HepG2 (cell line): Measurements from ENCODE around the gene IFI35. TPM values are rescaled to one million over a fixed set of nuclear protein-coding genes. Genes with fewer than 3 reads are reported as not detected.
A peak's percentile ranks its signal among the peaks of the same experiment; 100 is the strongest.

Source experiments
- ATAC-seq: fragments of 200-7000 bp; cut with Tn5 transposase; 3 replicates; pipeline ENCODE4 v1.9.1; 2020; ENCODE audit warnings: mild to moderate bottlenecking, moderate library complexity
- BruUV-seq: library from RNA; stranded (reverse); fragments of 400-500 nt; replicated peaks from 2 replicates; lab custom pipeline; 2021; lab: Mats Ljungman, UMichigan
- CTCF ChIA-PET: fragments of 300-600 bp; formaldehyde crosslinking; extraction: SDS; loops from one replicate; lab custom pipeline; 2021; ENCODE audit warnings: low total read pairs, inconsistent platforms, low intra/inter-chr PET ratio; lab: Yijun Ruan, JAX
- POLR2A ChIA-PET: fragments of 350-600 bp; sonication (Branson Sonifier 250); formaldehyde crosslinking; loops from one replicate; lab custom pipeline; 2020; ENCODE audit warnings: antibody characterized with exemption, inconsistent platforms; lab: Yijun Ruan, JAX
- DNase-seq: peaks from one replicate; pipeline ENCODE4 v3.0.0-alpha.2; 2015; ENCODE audit warnings: low spot score
- FAIRE-seq: peaks from 3 replicates; lab custom pipeline; 2011; peaks lifted over from hg19 to GRCh38; lab: Jason Lieb, UNC
- H2AFZ ChIP-seq: one replicate; pipeline ENCODE4 v1.6.1; 2011; ENCODE audit warnings: low read length, inconsistent platforms
- H3K27ac ChIP-seq: fragments of 300-600 bp; 3 replicates; pipeline ENCODE4 v1.8.0; 2011; ENCODE audit warnings: mixed run types, mild to moderate bottlenecking, mixed read lengths, low read length, inconsistent platforms; ENCODE audit not compliant: insufficient read depth; ENCODE audit errors: extremely low read length
- H3K27me3 ChIP-seq, 2 experiments: fragments of 200-600 bp in 1 of 2; 2 replicates in 1 of 2; 3 replicates in 1 of 2; pipeline versions ENCODE4 v1.6.0 to v1.8.0; 2011; ENCODE audit warnings: low read length in 2 of 2, mild to moderate bottlenecking in 2 of 2, moderate library complexity in 2 of 2, inconsistent platforms in 1 of 2; ENCODE audit not compliant: insufficient read depth in 2 of 2, control insufficient read depth in 1 of 2
- H3K36me3 ChIP-seq, 2 experiments: fragments of 200-600 bp in 1 of 2; replicated peaks in 1 of 2; 2 replicates in 1 of 2; 3 replicates in 1 of 2; pipeline versions ENCODE4 v1.5.1 to v1.8.0; 2011; ENCODE audit warnings: low read length in 2 of 2, inconsistent platforms in 1 of 2; ENCODE audit not compliant: insufficient read depth in 2 of 2, control insufficient read depth in 1 of 2
- H3K4me1 ChIP-seq: 2 replicates; pipeline ENCODE4 v1.5.1; 2012; ENCODE audit warnings: low read length, inconsistent platforms; ENCODE audit not compliant: insufficient read depth
- H3K4me2 ChIP-seq: 2 replicates; pipeline ENCODE4 v1.6.0; 2011; ENCODE audit warnings: low read depth, low read length, inconsistent platforms
- H3K4me3 ChIP-seq, 3 experiments: fragments of 200-600 bp in 1 of 3; sonication (generic), shearing (Covaris generic) in 1 of 3; replicated peaks in 1 of 3; 2 replicates each; pipeline ENCODE4 v1.5.1; 2011 to 2016; ENCODE audit warnings: low read length in 3 of 3, inconsistent platforms in 2 of 3, low read depth in 2 of 3, mild to moderate bottlenecking in 2 of 3, control low read depth in 1 of 3, mixed read lengths in 1 of 3; ENCODE audit not compliant: insufficient read depth in 1 of 3
- H3K79me2 ChIP-seq: one replicate; pipeline ENCODE4 v1.6.1; 2011; ENCODE audit warnings: low read length, inconsistent platforms; ENCODE audit not compliant: insufficient read depth
- H3K9ac ChIP-seq: 2 replicates; pipeline ENCODE4 v1.6.0; 2011; ENCODE audit warnings: mild to moderate bottlenecking, low read depth, low read length, inconsistent platforms; ENCODE audit not compliant: insufficient read depth
- H3K9me3 ChIP-seq: 2 replicates; pipeline ENCODE4 v1.5.1; 2012; ENCODE audit warnings: mild to moderate bottlenecking, low read length
- H4K20me1 ChIP-seq: 2 replicates; pipeline ENCODE4 v1.6.0; 2011; ENCODE audit warnings: inconsistent platforms, mild to moderate bottlenecking, low read length, moderate library complexity; ENCODE audit not compliant: insufficient read depth
- ISL2 ChIP-seq: sonication (generic); formaldehyde crosslinking; IDR thresholded peaks from 2 replicates; pipeline ENCODE4 v1.5.0; 2020; ENCODE audit warnings: missing genetic modification reagents
- MLX ChIP-seq: IDR thresholded peaks from 2 replicates; pipeline ENCODE4 v1.6.1; 2016
- ZBTB33 ChIP-seq: sonication (generic); formaldehyde crosslinking; IDR thresholded peaks from 2 replicates; pipeline ENCODE4 v1.4.0; 2020; ENCODE audit warnings: missing genetic modification reagents
- ZKSCAN8 ChIP-seq: IDR thresholded peaks from 2 replicates; pipeline ENCODE4 v1.6.1; 2016; ENCODE audit warnings: borderline replicate concordance, missing genetic modification reagents, missing compliant biosample characterization
- ZNF34 ChIP-seq: sonication (generic); formaldehyde crosslinking; IDR thresholded peaks from 2 replicates; pipeline ENCODE4 v1.4.0; 2020; ENCODE audit warnings: mild to moderate bottlenecking, missing genetic modification reagents, borderline replicate concordance
- ZNF616 ChIP-seq: sonication (generic); formaldehyde crosslinking; IDR thresholded peaks from 2 replicates; pipeline ENCODE4 v1.5.0; 2020; ENCODE audit warnings: low read depth, mild to moderate bottlenecking, missing genetic modification reagents
- WGBS: methylation state at CpG from one replicate; pipeline ENCODE4 v1.1.6; 2017; ENCODE audit warnings: low lambda C conversion rate; 5-methylcytosine and 5-hydroxymethylcytosine counted together
- in situ Hi-C: cut with HindIII; loops from 2 replicates; pipeline ENCODE4 v1.10.0; 2017; ENCODE audit warnings: low pct_unique_long_range_greater_than_20kb; ENCODE audit not compliant: extremely low pct_ligation_motif_present
- intact Hi-C: fragments of 100-400 bp; cut with micrococcal nuclease; formaldehyde crosslinking; loops from one replicate; pipeline ENCODE4 v1.10.0; 2022; ENCODE audit not compliant: unreplicated experiment
- polyA plus RNA-seq, 8 experiments: library from polyadenylated mRNA; depleted of rRNA in 3 of 8; stranded (reverse) in 7 of 8; unstranded in 1 of 8; fragments of >200 nt; fragmentation: Illumina TruSeq in 4 of 8; extraction: Trizol in 4 of 8; gene quantifications; 2 replicates each; pipeline versions ENCODE4 v1.2.1 to v1.2.3, GENCODE V29; 2011 to 2016; ENCODE audit warnings: low read depth in 4 of 8, missing spikeins in 1 of 8, mixed read lengths in 1 of 8; ENCODE audit not compliant: insufficient read depth in 1 of 8
- total RNA-seq, 5 experiments: library from RNA; depleted of rRNA; stranded (reverse); fragments of >200 nt; fragmentation: Illumina TruSeq; extraction: Trizol; gene quantifications; 2 replicates each; pipeline ENCODE4 v1.2.3, GENCODE V29; 2016; ENCODE audit warnings: low read depth in 1 of 5

The IFI35 gene
- total and polyA plus RNA-seq, 2 of the 13 experiments (the other 11 are each of a cell fraction or from before 2014, with no cell fraction given) = 28.9 to 38.1 TPM

DNA sequence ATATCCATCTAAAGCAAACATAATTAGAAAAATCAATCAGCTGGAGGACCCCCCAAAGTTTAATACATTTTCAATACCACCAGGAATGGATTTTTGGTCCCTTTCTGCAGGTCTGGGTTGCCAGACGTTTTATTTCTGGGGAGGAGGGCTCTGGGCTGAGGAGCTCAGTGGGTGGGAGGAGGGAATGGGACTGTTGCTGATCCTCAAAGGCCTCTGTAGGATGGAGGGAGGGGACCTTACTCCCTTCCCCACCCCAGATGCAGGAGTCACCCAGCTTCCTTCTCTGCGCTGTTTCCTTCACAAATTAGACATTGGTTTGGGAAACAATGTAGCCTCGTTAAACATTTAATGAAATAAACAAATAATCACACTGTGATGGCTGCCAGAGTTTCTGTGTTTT, 25.1 kb downstream of the IFI35 start:
- no peaks in the 10 kb centered on the region for H3K36me3 ChIP-seq
- H3K4me3 ChIP-seq = no peak overlapping the region
- TF ChIP-seq ZNF616 (CRISPR knock-in tag) (no peak), ZKSCAN8 (CRISPR knock-in tag) (no peak), MLX (no peak), ZNF34 (no peak)
- in situ Hi-C loops = no loop called here
- POLR2A ChIA-PET = interaction anchor here (0.7 kb wide), 1 partner anchor 151 kb away, joined by 4 read pairs; no protein-coding TSS in a partner anchor
- no peak overlapping the region for H2AFZ ChIP-seq
- H3K27me3 ChIP-seq = no peaks in the 10 kb centered on the region
- no peak overlapping the region for H3K4me2 ChIP-seq
- no peak for DNase-seq
- ATAC-seq = no peak
- intact Hi-C loops = no loop called here
- no peaks in the 10 kb centered on the region for H3K9me3 ChIP-seq
- 94% methylated on average over 3 of the region's 3 CpGs for WGBS
- H4K20me1 ChIP-seq = no peaks in the 10 kb centered on the region
- no peak for FAIRE-seq
- H3K4me1 ChIP-seq = peaks cover 64% of the 10 kb centered on the region
- CTCF ChIA-PET = no interaction called here
- no peaks in the 10 kb centered on the region for H3K79me2 ChIP-seq
- no peak overlapping the region for H3K9ac ChIP-seq
- H3K27ac ChIP-seq = no peak overlapping the region
- no TSS peak for BruUV-seq

DNA sequence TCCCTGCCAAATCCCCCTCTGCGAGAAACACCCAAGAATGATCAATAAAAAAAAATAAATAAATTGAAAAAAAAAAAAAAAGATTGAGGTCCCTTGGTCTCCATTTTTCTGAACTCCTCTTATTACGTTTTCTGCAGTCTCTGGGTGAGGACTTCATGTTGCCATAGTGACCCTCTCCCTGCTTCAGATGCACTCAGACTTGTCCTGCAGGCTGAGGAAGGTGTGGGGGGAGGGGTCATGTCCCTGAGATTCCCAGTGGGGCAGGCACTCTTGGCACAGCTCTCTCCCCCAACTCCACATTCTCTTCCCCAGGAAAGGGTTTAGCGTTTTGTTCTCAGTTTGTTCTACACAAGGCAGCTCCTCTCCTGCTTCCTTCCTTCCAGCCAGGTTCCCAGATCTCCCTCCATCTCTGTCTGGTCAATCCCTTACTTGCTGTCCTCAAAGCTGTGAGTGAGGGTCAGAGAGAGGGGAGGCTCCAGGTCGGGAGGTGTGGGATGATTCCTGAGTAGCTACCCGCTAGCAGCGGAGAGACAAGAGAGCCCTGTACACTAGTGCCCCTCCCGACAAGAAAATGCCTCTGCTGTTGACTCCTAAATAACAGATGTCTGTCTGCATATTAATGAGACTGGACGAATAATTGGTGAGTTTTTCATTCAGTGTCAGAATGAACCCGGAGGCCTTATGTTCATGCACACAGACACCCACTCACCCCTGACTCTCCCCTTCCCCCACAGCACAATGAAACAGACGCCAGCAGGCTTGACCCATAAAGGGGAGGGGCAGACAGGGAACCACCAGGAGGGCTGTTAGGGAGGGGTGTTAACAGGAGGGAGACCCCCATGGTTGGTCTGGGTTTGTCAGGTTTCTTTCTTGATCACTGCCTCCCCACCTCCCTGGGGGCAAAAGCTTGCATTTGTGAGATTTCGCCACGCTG, 27.6 kb downstream of the IFI35 start:
- Histone ChIP-seq H3K4me3 (no peak overlapping the region), H3K27me3 (no peaks in the 10 kb centered on the region), H3K4me2 (no peak overlapping the region), H3K36me3 (no peaks in the 10 kb centered on the region), H3K27ac (no peak overlapping the region), H3K4me1 (peaks cover 44% of the 10 kb centered on the region), H3K9me3 (no peaks in the 10 kb centered on the region), H2AFZ (no peak overlapping the region)
- ATAC-seq = no peak
- POLR2A ChIA-PET = interaction anchor here (2.3 kb wide), 1 partner anchor 36 kb away, joined by 6 read pairs; the partner anchor contains the start of gene RPL27
- in situ Hi-C loops = no loop called here
- WGBS = 66% methylated on average over 12 of the region's 12 CpGs
- CTCF ChIA-PET = no interaction called here
- no peak for TF ChIP-seq ISL2
- TF ChIP-seq ZBTB33 (CRISPR knock-in tag) = peak; percentile 88
- TF ChIP-seq, all 625 proteins: peak for 1
- FAIRE-seq (no peak), DNase-seq (no peak)
- intact Hi-C loops = no loop called here
- Histone ChIP-seq H3K9ac (no peak overlapping the region), H3K79me2 (no peaks in the 10 kb centered on the region), H4K20me1 (no peaks in the 10 kb centered on the region)
- no TSS peak for BruUV-seq
